GM11168 (cell line): Measurements from ENCODE around the gene IVD.

Experiments used
- in situ Hi-C: fragments of 300-500 bp; cut with MboI; formaldehyde crosslinking; loops from one replicate; pipeline ENCODE4 v1.12.0; 2022; ENCODE audit warnings: low sequenced_read_pairs; ENCODE audit not compliant: unreplicated experiment

The IVD gene

GRCh38 chr15:40412095-40412759 lies 6.6 kb downstream of the IVD start:
- in situ Hi-C loops = no loop called here

- in situ Hi-C loops = no loop called here
These were observed 7.4 kb downstream of the IVD start for GRCh38 chr15:40413036-40413435.

- in situ Hi-C loops = no loop called here
These were observed 9.2 kb downstream of the IVD start for GRCh38 chr15:40414816-40415215.

- in situ Hi-C loops = no loop called here
These were observed 9.6 kb downstream of the IVD start for GRCh38 chr15:40415226-40415625.

GRCh38 chr15:40416056-40416455 lies 10.5 kb downstream of the IVD start:
- in situ Hi-C loops = no loop called here

- in situ Hi-C loops = no loop called here
These were observed 12.5 kb downstream of the IVD start for GRCh38 chr15:40418126-40418525.

- in situ Hi-C loops = no loop called here
These were observed 14.6 kb downstream of the IVD start for GRCh38 chr15:40420071-40420713.

- in situ Hi-C loops = no loop called here
These were observed 15.2 kb downstream of the IVD start for GRCh38 chr15:40420793-40421192.

- in situ Hi-C loops = no loop called here
These were observed 15.9 kb downstream of the IVD start for GRCh38 chr15:40421246-40422157.

GRCh38 chr15:40424483-40425115 lies 19.0 kb downstream of the IVD start:
- in situ Hi-C loops = loop anchor here (5.0 kb wide), 1 partner anchor 67 kb away; the partner anchor contains the start of gene DISP2

GRCh38 chr15:40425681-40426080 lies 20.1 kb downstream of the IVD start:
- in situ Hi-C loops = loop anchor here (5.0 kb wide), 1 partner anchor 68 kb away; the partner anchor contains the start of gene DISP2

GRCh38 chr15:40427188-40427587 lies 21.6 kb downstream of the IVD start:
- in situ Hi-C loops = loop anchor here (5.0 kb wide), 1 partner anchor 70 kb away; the partner anchor contains the start of gene DISP2

GRCh38 chr15:40428185-40428584 lies 22.6 kb downstream of the IVD start:
- in situ Hi-C loops = loop anchor here (5.0 kb wide), 1 partner anchor 71 kb away; the partner anchor contains the start of gene DISP2

- in situ Hi-C loops = loop anchor here (5.0 kb wide), 1 partner anchor 72 kb away; the partner anchor contains the start of gene DISP2
These were observed 23.6 kb downstream of the IVD start for GRCh38 chr15:40429068-40429710.

GRCh38 chr15:40430271-40430805 lies 24.7 kb downstream of the IVD start:
- in situ Hi-C loops = no loop called here

- in situ Hi-C loops = no loop called here
These were observed 29.6 kb downstream of the IVD start for GRCh38 chr15:40435023-40435709.

GRCh38 chr15:40435710-40436089 lies 30.1 kb downstream of the IVD start:
- in situ Hi-C loops = no loop called here

- in situ Hi-C loops = no loop called here
These were observed 30.7 kb downstream of the IVD start for GRCh38 chr15:40436116-40436891.
